Measurements from ENCODE around the gene GIGYF2. TPM values are rescaled to one million over a fixed set of nuclear protein-coding genes. Genes with fewer than 3 reads are reported as not detected.

The GIGYF2 gene
- total and polyA plus RNA-seq, 9 donors: 26.4 to 49.4 (median 42.0) TPM

DNA sequence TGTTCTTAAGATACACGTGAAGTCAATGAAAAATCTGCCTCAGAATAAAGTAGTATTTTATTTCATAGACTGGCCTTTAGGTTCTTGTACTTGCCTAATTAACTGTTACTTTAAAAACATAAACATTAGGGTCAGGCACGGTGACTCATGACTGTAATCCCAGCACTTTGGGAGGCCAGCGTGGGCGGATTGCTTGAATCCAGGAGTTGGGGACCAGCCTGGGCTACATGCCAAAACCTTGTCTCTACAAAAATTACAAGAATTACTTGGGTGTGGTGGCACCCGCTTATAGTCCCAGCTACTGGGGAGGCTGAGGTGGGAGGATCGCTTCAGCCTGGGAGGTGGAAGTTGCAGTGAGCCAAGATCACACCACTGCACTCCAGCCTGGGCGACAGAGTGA lies 157.0 kb downstream of the GIGYF2 start:
- Histone ChIP-seq H3K36me3 (ENCODE audit: control insufficient read depth, insufficient read depth, low read length) (peaks cover 50% of the 10 kb centered on the region), H3K4me3 (ENCODE audit: low read length) (no peak overlapping the region), H3K4me1 (ENCODE audit: control insufficient read depth, insufficient read depth, low read length) (no peaks in the 10 kb centered on the region), H3K27ac (ENCODE audit: low read length) (no peak overlapping the region), H3K9me3 (replicated peaks; ENCODE audit: control insufficient read depth, low read depth, low read length) (no peaks in the 10 kb centered on the region), H3K27me3 (ENCODE audit: control insufficient read depth, insufficient read depth, low read length) (no peaks in the 10 kb centered on the region)
- no CpG with 5 or more reads among the region's 7 CpGs for WGBS (ENCODE audit: insufficient coverage)
- no peak for DNase-seq

GRCh38 chr2:232857158-232857563 lies 160.0 kb downstream of the GIGYF2 start:
- Histone ChIP-seq H3K27ac (ENCODE audit: low read length) (no peak overlapping the region), H3K4me1 (ENCODE audit: control insufficient read depth, insufficient read depth, low read length) (no peaks in the 10 kb centered on the region), H3K4me3 (ENCODE audit: low read length) (no peak overlapping the region), H3K36me3 (ENCODE audit: control insufficient read depth, insufficient read depth, low read length) (peaks cover 50% of the 10 kb centered on the region), H3K27me3 (ENCODE audit: control insufficient read depth, insufficient read depth, low read length) (no peaks in the 10 kb centered on the region), H3K9me3 (replicated peaks; ENCODE audit: control insufficient read depth, low read depth, low read length) (no peaks in the 10 kb centered on the region)
- no peak for DNase-seq
- WGBS (ENCODE audit: insufficient coverage): no CpG with 5 or more reads among the region's 4 CpGs

DNA sequence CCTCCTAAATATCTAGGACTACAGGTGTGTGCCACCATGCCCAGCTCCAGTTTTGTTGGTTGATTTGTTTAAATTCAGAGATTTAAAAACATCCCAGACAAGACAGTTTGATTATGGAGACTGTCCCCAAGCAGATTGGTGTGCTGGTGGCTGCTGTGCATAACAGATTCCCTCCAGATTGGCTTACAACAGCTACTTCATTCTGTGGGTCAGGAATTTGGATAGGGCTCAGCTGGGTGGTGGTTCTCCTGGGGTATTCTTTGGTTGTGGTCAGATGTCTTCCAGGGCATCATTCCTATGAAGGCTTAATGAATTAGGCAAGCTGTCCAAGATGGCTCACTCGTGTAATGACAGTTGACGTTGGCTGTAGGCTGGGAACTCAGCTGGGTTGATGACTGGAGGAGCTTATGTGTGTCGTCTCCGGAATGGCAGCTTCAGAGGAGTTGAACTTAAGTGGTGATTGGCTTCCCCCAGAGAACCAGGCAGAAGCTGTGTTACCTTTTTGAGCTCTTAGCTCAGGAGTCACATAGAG lies 162.3 kb downstream of the GIGYF2 start:
- no peak overlapping the region for H3K27ac ChIP-seq (ENCODE audit: low read length)

DNA sequence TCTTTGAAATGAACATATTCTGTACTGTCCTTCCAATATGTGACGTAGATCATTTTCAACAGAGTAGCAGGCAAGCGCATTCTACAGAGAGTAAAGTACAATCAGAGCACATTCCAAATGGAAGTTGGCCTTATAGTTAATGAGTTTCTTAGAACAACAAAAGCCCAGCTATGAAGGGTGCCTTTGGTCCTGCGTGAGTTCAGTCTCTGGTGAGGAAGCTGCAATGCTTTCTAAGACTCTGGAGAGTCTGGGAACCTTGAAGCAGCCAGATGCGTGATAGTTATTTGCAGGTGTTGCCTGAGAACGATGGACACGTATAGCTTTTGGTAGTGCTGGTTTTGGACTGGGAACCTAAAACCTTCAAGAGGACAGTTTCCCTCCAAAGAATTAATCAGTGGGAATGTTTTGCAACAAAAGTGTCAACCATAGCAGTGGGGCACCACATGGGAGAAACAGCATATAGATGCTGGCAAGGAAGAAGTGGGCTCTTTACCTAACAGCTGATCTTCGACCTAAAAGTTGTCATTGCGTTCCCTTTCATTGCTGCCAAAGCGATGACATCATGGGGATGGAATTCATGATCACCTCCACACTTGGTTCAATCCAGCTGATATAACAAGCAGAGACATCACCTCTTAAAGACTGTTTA lies 163.6 kb downstream of the GIGYF2 start:
- Histone ChIP-seq H3K4me3 (ENCODE audit: low read length) (no peak overlapping the region), H3K9me3 (replicated peaks; ENCODE audit: control insufficient read depth, low read depth, low read length) (no peaks in the 10 kb centered on the region), H3K36me3 (ENCODE audit: control insufficient read depth, insufficient read depth, low read length) (peaks cover 50% of the 10 kb centered on the region), H3K4me1 (ENCODE audit: control insufficient read depth, insufficient read depth, low read length) (no peaks in the 10 kb centered on the region), H3K27ac (ENCODE audit: low read length) (no peak overlapping the region), H3K27me3 (ENCODE audit: control insufficient read depth, insufficient read depth, low read length) (no peaks in the 10 kb centered on the region)
- no peak for DNase-seq
- 75% methylated on average over 5 of the region's 9 CpGs for WGBS (ENCODE audit: insufficient coverage)

More for the DNA sequence above, 162.3 kb downstream of the GIGYF2 start:
- WGBS (ENCODE audit: insufficient coverage): 88% methylated on average over 4 of the region's 4 CpGs
- no peaks in the 10 kb centered on the region for H3K4me1 ChIP-seq (ENCODE audit: control insufficient read depth, insufficient read depth, low read length)
- H3K4me3 ChIP-seq (ENCODE audit: low read length): no peak overlapping the region
- peaks cover 50% of the 10 kb centered on the region for H3K36me3 ChIP-seq (ENCODE audit: control insufficient read depth, insufficient read depth, low read length)
- DNase-seq: no peak
- H3K27me3 ChIP-seq (ENCODE audit: control insufficient read depth, insufficient read depth, low read length): no peaks in the 10 kb centered on the region
- no peaks in the 10 kb centered on the region for H3K9me3 ChIP-seq (replicated peaks; ENCODE audit: control insufficient read depth, low read depth, low read length)

- WGBS (ENCODE audit: insufficient coverage): 100% methylated on average over 2 of the region's 5 CpGs
- Histone ChIP-seq H3K27ac (ENCODE audit: low read length) (no peak overlapping the region), H3K9me3 (replicated peaks; ENCODE audit: control insufficient read depth, low read depth, low read length) (no peaks in the 10 kb centered on the region), H3K4me3 (ENCODE audit: low read length) (no peak overlapping the region), H3K4me1 (ENCODE audit: control insufficient read depth, insufficient read depth, low read length) (no peaks in the 10 kb centered on the region), H3K36me3 (ENCODE audit: control insufficient read depth, insufficient read depth, low read length) (peaks cover 50% of the 10 kb centered on the region), H3K27me3 (ENCODE audit: control insufficient read depth, insufficient read depth, low read length) (no peaks in the 10 kb centered on the region)
- no peak for DNase-seq
Observed at GRCh38 chr2:232861353-232861752, 164.2 kb downstream of the GIGYF2 start.

- Histone ChIP-seq H3K4me3 (ENCODE audit: low read length) (no peak overlapping the region), H3K36me3 (ENCODE audit: control insufficient read depth, insufficient read depth, low read length) (peaks cover 24% of the 10 kb centered on the region), H3K4me1 (ENCODE audit: control insufficient read depth, insufficient read depth, low read length) (no peaks in the 10 kb centered on the region), H3K27ac (ENCODE audit: low read length) (no peak overlapping the region), H3K27me3 (ENCODE audit: control insufficient read depth, insufficient read depth, low read length) (no peaks in the 10 kb centered on the region), H3K9me3 (replicated peaks; ENCODE audit: control insufficient read depth, low read depth, low read length) (no peaks in the 10 kb centered on the region)
- WGBS (ENCODE audit: insufficient coverage): 100% methylated on average over 1 of the region's 2 CpGs
- DNase-seq: no peak
Observed at GRCh38 chr2:232863996-232864395, 166.9 kb downstream of the GIGYF2 start.

DNA sequence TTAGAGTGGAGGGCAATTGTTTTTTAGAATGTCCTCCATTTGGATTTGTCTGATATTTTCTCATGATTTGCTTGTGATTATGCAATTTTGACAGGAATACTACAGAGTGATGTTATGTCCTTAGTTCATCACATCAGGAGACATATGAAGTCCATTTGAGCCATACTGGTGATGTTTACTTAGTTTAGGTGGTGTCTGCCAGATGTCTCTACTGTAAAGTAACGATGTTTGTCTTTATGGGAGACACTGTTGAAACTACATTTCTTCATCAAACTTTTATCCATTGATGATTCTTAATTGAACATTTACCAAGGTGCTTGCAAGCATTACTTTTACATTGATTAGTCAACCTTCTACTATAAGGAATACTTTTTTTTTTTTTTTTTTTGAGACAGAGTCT lies 168.0 kb downstream of the GIGYF2 start:
- no peaks in the 10 kb centered on the region for H3K4me1 ChIP-seq (ENCODE audit: control insufficient read depth, insufficient read depth, low read length)
- DNase-seq: no peak
- H3K27ac ChIP-seq (ENCODE audit: low read length): no peak overlapping the region
- H3K27me3 ChIP-seq (ENCODE audit: control insufficient read depth, insufficient read depth, low read length): no peaks in the 10 kb centered on the region
- H3K4me3 ChIP-seq (ENCODE audit: low read length): no peak overlapping the region
- H3K9me3 ChIP-seq (replicated peaks; ENCODE audit: control insufficient read depth, low read depth, low read length): no peaks in the 10 kb centered on the region
- no CpG with 5 or more reads among the region's 1 CpG for WGBS (ENCODE audit: insufficient coverage)
- H3K36me3 ChIP-seq (ENCODE audit: control insufficient read depth, insufficient read depth, low read length): peaks cover 16% of the 10 kb centered on the region

DNA sequence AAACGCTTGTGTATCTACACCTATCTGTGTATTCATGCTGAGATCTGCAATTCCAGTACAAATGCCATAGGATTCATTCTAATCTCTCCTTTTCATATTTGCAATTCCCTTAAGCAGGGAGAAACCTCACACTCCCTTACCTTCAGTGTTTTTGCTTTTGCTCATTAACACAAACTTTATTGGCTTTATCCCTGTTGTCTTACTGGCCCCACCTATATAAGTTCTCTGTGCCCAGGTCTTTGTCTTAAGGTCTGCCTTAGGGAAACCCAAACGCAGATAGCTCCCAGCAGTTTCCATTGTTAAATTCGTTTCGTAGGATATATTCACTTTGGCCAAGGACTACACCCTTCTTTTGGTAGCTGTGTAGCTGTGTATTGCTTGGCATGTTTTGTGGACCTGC lies 169.0 kb downstream of the GIGYF2 start:
- WGBS (ENCODE audit: insufficient coverage): no CpG with 5 or more reads among the region's 4 CpGs
- Histone ChIP-seq H3K27ac (ENCODE audit: low read length) (no peak overlapping the region), H3K9me3 (replicated peaks; ENCODE audit: control insufficient read depth, low read depth, low read length) (no peaks in the 10 kb centered on the region), H3K27me3 (ENCODE audit: control insufficient read depth, insufficient read depth, low read length) (no peaks in the 10 kb centered on the region), H3K4me1 (ENCODE audit: control insufficient read depth, insufficient read depth, low read length) (no peaks in the 10 kb centered on the region), H3K4me3 (ENCODE audit: low read length) (no peak overlapping the region), H3K36me3 (ENCODE audit: control insufficient read depth, insufficient read depth, low read length) (peaks cover 9% of the 10 kb centered on the region)
- no peak for DNase-seq

DNA sequence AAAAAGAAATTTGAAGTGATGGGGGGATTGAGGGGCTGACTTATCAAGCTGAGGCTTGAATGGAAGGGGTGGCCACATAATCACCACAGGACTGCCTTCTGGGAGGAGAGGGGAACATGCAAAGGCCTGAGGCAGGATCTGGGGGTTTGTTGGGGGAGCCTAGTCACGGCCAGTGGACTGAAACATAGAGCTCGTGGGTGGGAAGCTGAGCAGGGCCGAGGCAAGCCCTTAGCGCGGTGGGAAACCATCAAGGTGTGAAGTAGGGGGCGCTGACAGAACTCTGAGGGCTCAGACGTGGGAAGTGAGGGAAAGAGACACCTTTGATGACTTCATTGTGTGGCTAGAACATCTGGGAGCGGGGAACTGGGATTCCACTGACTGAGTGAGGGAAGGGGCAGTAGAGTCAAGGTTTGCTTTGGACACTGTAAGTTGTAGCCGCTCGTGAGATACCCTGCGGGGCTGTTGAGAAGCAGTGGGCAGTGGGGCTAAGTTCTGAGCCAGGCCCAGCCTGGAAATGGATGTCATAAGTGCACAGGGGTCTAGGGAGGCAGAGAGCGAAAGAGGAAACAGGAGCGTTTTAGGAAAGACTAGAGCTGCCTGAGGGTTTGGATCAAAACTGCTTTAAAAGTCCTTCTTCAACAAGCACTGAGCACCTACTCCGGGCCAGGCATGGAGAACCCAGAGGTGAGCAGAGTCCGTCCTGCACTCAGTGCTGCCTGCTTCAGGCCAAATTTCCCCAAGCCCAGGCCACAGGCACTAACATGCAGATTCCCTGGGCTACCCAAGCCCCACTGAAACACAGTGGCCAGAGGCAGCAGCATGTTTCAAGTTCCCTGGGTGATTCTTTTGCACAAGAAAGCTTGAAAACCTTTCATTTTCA lies 172.2 kb downstream of the GIGYF2 start:
- H3K27me3 ChIP-seq (ENCODE audit: control insufficient read depth, insufficient read depth, low read length): peaks cover 2% of the 10 kb centered on the region
- H3K4me3 ChIP-seq (ENCODE audit: low read length): no peak overlapping the region
- no peaks in the 10 kb centered on the region for H3K4me1 ChIP-seq (ENCODE audit: control insufficient read depth, insufficient read depth, low read length)
- no peak overlapping the region for H3K27ac ChIP-seq (ENCODE audit: low read length)
- H3K9me3 ChIP-seq (replicated peaks; ENCODE audit: control insufficient read depth, low read depth, low read length): no peaks in the 10 kb centered on the region
- 62% methylated on average over 15 of the region's 15 CpGs for WGBS (ENCODE audit: insufficient coverage)
- DNase-seq: no peak
- H3K36me3 ChIP-seq (ENCODE audit: control insufficient read depth, insufficient read depth, low read length): no peaks in the 10 kb centered on the region

DNA sequence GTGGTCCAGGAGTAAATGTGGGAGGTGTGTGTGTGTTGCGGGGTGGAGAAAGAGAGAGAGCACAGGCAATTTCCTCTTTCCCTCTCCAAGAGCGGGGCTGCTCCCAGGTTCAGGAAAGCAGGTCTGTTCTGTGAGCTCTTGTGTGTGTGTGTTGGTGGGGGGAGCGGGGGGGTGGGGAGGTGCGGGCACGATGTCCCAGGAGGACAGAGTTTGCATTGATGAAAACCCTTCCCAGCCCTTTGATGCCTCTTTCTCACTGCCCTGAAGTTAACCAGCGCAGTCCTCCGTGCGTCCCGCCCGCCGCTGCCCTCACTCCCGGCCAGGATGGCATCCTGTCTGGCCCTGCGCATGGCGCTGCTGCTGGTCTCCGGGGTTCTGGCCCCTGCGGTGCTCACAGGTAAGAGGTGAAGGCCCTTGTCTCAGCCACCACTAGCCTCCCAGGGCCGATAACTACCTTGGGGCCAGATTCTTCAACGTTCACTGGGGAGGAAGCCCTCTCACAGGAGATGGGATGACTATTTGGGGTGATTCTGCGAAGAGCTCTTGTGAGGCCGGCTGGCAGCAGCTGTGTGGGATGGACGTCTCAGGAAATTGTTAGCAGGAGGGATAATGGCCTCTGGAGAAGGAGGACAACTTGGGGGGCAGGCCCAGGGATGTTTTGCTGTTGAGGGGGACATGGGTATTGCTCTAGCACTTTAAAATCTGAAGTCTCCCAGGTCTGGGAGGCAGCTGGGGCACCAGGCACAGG lies 173.1 kb downstream of the GIGYF2 start, which contains the start of gene SNORC:
SNORC (plus strand) TSS at position 247 of the 748 bp plus-strand sequence; CDS start at position 325, 78 bp downstream.
- H3K4me1 ChIP-seq (ENCODE audit: control insufficient read depth, insufficient read depth, low read length): no peaks in the 10 kb centered on the region
- H3K4me3 ChIP-seq (ENCODE audit: low read length): no peak within 1 kb of the TSS
- DNase-seq: no peak
- no peaks in the 10 kb centered on the region for H3K9me3 ChIP-seq (replicated peaks; ENCODE audit: control insufficient read depth, low read depth, low read length)
- WGBS (ENCODE audit: insufficient coverage): 83% methylated on average over 16 of the region's 21 CpGs
- H3K27ac ChIP-seq (ENCODE audit: low read length): no peak within 1 kb of the TSS
- peaks cover 6% of the 10 kb centered on the region for H3K27me3 ChIP-seq (ENCODE audit: control insufficient read depth, insufficient read depth, low read length)
- no peaks in the 10 kb centered on the region for H3K36me3 ChIP-seq (ENCODE audit: control insufficient read depth, insufficient read depth, low read length)
